HG03097 (cell line): ENCODE data around the gene OOSP3.
A peak's percentile ranks its signal among the peaks of the same experiment; 100 is the strongest.
"Not testable (repeated sequence)": the region's sequence is repeated elsewhere in the genome, so short reads cannot be mapped to it uniquely, and the experiment has no call there.

Experiments used
- ATAC-seq: cut with Tn5 transposase; IDR thresholded peaks from one replicate; pipeline ENCODE4 v1.9.1; 2021; ENCODE audit not compliant: unreplicated experiment, low FRiP score

Gene OOSP3

DNA sequence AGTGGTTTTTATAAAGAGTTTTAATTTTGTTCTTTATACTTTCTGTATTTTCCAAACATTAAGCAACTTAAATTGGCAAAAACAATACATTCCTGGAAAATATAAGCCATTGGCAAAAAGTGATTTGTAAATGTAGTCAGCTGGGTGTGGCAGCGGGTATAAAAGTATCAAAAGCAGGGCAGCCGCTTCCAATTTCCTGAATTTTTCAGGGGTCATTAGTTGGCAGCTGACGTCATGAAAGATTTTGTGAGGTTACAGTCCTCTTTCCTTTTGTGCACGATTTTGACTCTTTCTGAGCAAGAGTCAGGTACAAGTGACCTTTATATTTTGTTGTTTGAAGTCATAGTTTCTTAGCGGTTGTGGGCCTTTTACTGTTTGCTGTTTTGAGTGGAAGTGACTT is at the start of gene OOSP3:
TSS of gene OOSP3 (plus strand) at position 208 of the 400 bp plus-strand sequence. CDS start at position 235, 27 bp downstream.
- ATAC-seq, result no peak

GRCh38 chr11:59829358-59829757 is 49.2 kb upstream of the OOSP3 start:
- no peak for ATAC-seq

- no peak for ATAC-seq
Observed at GRCh38 chr11:59833602-59834001, 45.0 kb upstream of the OOSP3 start.

DNA sequence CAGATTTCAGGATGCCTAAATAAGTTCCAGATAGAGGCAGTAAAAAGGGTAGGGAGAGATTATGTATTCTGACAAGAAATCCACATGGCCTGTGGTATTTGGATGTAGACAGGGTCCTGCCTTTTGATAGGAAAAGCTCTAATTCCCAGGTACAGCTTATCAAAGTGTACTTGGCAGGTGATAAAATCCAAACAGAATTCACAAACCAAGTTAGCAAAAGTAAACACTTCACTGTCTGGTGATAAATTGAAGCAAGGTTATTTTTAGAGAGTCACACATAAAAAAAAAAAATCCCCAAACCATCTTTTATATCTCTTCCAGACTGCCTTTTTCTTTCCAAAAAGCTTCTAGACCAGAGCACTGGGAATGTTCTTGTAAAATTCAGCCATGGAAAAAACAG is 39.0 kb upstream of the OOSP3 start:
- no peak for ATAC-seq

DNA sequence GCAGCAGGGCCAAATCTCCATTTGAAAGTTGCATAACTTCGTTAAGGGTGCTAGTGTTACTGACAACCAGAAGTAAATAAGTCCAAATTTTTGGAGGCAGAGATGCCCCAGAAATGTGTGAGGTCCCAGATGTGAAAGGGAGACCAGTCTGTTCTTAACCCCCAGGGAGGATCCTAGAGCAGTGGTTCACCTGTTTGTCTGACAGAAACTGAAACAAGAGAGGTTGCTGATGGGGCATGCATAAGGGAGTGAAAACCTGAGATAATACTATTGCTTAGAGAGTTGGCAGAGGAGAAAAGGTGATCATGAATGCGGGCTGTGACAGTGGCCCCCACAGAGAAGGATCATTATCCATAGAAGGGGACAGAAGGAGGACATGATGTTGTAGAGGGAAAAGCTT is 37.1 kb upstream of the OOSP3 start:
- peak; percentile 67 for ATAC-seq

DNA sequence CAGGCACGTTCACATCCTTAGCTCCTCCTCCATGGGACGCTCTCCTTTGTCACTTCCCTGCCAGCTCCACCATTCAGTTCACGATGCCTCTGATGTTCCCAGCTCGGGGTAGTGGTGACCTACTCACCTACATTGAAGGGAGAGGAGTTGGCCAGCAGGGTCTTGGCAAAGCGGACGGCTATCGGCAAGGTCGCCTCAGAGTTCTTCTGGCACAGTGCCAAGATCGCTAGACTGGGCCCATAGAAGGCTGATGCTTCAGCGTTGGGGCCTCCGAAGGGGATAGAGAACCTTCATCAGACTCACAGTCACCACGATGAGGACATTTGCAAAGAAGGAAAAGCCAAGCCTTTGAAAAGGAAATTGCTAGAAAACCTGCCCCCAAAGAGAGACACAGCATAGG is 36.3 kb upstream of the OOSP3 start:
- no peak for ATAC-seq

GRCh38 chr11:59845399-59845798 is 33.2 kb upstream of the OOSP3 start, which contains the start of gene CBLIF:
Gene CBLIF, minus strand, starts transcription at chr11:59845499. Its CDS starts 46 bp downstream, at chr11:59845453.
- no peak for ATAC-seq

- no peak for ATAC-seq
Observed at GRCh38 chr11:59846556-59846955, 32.0 kb upstream of the OOSP3 start.

DNA sequence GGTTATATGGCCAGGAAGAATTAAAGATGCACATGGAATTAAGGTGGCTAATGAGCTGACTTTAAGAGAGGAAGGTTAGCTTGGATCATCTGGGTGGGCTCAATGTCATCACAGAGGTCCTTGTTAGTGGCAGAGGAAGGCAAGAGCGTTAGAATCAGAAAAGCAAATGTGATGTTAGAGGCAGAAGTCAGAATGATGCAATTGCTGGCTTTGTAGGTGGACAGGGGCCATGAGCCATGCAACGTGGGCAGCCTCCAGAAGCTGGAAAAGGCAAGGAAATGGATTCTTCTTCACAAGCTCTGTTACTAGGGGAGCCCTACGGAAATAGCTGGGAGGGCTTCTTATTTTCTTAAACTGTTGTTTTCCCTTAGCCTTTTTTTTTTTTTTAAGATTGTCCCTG is 31.0 kb upstream of the OOSP3 start:
- ATAC-seq, result no peak

DNA sequence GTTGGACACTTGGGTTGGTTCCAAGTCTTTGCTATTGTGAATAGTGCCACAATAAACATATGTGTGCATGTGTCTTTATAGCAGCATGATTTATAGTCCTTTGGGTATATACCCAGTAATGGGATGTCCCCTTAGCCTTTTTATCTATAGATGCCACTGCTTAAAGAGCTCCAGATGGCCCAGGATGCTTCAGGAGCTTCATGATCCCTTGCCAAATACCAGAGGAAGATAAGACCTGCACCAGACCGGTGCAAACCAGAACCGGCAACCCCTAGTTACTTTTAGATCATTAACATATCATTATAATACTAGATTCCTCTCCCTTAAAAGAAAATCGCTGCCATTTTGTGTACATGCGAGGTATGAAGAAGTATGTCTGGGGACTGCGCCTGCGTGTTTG is 30.1 kb upstream of the OOSP3 start:
- not testable (repeated sequence) for ATAC-seq

DNA sequence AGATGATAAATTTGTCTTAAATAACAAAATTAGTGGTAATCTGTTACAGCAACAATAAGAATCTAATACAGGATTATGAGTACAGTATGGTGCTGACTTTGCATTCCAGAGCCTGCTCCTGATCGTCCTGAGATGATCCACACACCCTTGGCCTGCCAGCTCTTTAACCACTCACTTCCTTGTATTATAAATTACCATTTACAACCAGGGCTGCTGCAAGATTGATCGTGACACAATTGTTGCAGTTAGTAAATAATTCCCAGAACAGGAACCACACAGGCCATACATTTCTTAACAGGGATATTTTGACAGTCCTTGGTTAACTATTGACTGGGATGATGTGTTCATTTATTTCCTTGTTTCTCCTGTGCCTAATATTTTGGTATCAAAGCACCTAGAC is 29.5 kb upstream of the OOSP3 start:
- no peak for ATAC-seq

DNA sequence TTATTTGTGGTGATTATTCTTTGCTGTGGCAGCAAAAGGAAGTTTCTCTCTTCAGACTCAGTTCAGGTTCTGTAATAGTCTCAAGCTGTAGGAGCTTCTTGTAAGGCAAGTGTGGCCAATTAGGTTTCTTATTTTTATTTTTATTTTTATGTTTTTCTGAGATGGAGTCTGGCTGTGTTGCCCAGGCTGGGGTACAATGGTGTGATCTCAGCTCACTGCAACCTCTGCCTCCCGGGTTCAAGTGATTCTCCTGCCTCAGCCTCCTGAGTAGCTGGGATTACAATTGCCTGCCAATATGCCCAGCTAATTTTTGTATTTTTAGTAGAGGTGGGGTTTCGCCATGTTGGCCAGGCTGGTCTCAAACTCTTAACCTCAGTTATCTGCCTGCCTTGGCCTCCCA is 29.0 kb upstream of the OOSP3 start:
- not testable (repeated sequence) for ATAC-seq

DNA sequence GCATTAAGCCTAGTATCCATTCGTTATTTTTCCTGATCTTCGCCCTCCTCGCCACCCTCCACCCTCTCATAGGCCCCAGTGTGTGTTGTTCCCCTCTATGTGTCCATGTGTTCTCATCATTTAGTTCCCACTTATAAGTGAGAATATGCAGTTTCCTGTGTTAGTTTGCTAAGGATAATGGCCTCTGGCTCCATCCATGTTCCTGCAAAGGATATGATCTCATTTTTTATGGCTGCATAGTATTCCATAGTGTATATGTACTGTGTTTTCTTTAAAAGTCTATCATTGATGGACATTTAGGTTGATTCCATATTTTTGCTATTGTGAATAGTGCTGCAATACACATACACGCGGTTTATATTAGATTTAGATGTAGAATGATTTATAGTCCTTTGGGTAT is 27.2 kb upstream of the OOSP3 start:
- ATAC-seq, result not testable (repeated sequence)

GRCh38 chr11:59854871-59855270 is 23.7 kb upstream of the OOSP3 start:
- ATAC-seq, result no peak

GRCh38 chr11:59857439-59858434 is 20.8 kb upstream of the OOSP3 start:
- no peak for ATAC-seq

DNA sequence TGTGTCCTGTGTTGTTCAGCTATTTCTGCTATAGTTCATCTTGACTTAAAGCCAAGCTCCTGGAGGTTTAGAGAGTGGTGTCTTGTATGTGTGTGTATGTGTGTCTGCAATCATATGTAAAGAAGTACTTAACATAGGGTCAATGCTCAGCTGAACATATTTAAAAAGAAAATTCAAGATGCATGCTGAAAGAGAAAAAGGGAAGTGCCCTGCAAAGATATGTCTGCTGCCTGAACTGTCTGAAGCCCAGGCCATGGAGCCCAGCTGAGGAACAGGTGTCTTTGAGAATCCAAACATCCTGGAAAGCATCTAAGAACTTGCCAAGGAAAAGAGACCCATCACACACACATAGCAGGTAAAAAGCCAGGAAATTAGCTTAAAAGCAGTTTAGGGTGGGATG is 18.9 kb upstream of the OOSP3 start:
- no peak for ATAC-seq

DNA sequence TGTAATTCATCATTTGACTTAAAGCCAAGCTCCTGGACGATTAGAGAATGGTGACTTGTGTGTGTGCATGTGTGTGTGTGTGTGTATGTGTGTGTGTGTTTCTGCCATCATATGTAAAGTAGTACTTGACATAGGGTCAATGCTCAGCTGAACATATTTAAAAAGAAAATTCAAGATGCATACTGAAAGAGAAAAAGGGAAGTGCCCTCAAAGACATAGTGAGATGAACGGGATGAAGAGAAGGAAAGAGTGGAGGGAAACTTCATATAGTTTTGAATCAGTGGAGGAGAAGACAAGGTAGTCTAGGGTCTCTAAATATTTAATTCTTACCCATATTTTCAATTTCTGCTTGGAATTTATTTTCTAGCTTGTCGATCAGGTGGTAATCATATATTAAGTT is 16.3 kb upstream of the OOSP3 start:
- no peak for ATAC-seq

DNA sequence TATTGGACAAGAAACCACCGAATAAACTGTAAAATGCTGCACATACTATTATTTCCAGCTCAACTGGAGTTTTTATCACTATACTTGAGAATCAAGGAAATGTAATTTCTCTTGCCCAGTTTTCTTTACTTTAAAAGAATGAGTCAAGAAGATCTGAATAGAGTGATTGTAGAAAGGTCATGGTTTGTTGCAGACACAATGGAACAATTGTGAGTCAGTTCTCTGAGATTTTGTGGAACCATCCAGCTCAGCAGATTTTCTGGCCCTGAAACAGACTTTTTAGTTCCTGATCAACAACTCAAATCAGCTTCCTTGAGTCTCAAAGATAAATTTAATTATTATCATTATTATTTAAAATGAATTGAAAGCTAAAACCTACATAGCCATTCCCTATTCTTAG is 13.6 kb upstream of the OOSP3 start:
- ATAC-seq, result no peak

DNA sequence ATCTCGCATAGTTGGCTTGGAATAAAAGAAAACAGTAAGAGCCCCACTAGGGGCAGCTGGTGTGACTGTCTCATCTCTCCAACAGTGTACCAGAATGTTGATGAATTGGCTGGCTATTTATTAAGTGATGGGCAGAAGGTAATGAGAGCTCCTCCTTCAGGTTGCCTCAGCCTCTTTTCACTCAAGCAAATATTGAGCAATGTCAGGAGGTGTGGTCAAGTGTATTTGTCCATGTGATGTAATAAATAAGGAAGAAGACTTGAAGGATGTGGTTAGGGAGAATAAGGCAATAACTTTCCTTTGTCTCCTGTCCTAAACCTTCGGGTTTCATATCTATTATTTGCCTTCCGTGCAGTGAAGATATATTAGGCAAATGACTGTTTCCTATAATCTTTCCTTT is 12.2 kb upstream of the OOSP3 start, which contains the start of gene TCN1:
TSS of gene TCN1 (minus strand) at position 91 of the 400 bp plus-strand sequence. CDS start at position 74, 17 bp downstream.
- ATAC-seq, result no peak

- no peak for ATAC-seq
Observed at GRCh38 chr11:59866836-59867235, 11.7 kb upstream of the OOSP3 start.

DNA sequence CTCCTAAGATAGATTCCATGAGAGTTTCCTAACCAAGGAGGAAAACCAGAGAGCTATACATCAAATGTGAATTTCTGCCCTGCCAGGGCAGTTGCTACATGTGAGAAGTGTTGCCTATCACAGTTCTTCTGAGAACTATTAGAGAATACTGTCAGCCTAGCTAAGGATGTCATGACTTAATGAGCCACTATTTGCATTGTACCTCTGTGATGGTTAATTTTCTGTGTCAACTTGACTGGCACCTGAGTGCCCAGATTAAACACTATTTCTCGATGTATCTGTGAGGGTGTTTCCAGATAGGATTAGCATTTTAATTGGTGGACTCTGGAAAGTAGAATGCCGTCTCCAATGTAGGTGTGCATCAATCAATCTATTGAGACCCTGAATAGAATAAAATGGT is 10.6 kb upstream of the OOSP3 start:
- ATAC-seq, result no peak

DNA sequence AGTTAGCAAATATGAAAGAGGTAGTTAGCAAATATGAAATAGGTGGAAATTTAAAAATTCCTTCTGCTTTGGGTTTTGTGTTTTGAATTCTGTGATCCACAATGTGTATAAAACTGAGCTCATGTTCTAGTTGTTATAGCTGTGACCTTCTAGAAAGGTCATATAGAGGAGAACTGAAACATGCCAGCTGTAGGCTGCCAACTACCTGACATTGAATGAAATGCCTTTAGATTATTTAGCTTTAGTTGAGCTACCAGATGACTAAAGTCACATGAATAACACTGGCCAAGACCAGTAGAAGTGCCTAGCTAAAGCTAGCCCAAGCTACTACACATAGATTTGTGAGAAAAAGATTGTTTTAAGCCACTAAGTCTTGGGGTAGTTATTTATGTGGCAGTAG is 6.5 kb upstream of the OOSP3 start:
- ATAC-seq, result no peak
